Fibroblast of skin of abdomen (primary cell): ENCODE data around the gene GLYR1.
A peak's percentile ranks its signal among the peaks of the same experiment; 100 is the strongest.
"Not testable (repeated sequence)": the region's sequence is repeated elsewhere in the genome, so short reads cannot be mapped to it uniquely, and the experiment has no call there.

Experiments
- DNase-seq: peaks from one replicate; pipeline ENCODE4 v3.0.0-alpha.2; 2013

Gene GLYR1

DNA sequence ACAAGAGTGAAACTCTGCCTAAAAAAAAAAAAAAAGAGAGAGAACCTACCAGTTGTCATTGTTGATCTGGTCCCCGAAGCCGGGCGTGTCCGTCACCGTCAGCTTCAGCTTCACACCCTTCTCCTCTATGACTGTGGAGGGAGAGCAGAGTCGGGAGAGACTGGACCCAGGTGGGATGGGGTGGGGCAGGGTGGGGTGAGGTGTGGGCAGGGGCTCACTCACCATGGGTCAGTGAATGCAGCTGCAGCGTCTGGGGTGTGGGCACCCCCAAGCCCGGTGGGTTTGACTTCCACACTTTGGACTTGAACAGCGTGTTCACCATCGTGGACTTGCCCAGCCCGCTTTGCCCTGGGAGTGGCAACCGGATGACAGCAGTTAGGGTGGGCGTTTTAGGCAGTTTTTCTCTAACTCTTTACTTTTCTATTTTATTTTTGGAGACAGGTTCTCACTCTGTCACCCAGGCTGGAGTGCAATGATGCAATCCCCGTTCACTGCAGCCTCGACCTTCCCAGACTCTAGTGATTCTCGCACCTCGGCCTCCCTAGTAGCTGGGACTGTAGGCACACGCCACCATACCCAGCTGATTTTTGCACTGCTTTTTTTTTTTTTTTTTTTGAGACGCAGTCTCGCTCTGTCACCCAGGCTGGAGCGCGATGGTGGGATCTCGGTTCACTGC lies 61.2 kb downstream of the GLYR1 start:
- DNase-seq, result no peak

GRCh38 chr16:4784444-4784987 lies 62.6 kb downstream of the GLYR1 start:
- not testable (repeated sequence) for DNase-seq

DNA sequence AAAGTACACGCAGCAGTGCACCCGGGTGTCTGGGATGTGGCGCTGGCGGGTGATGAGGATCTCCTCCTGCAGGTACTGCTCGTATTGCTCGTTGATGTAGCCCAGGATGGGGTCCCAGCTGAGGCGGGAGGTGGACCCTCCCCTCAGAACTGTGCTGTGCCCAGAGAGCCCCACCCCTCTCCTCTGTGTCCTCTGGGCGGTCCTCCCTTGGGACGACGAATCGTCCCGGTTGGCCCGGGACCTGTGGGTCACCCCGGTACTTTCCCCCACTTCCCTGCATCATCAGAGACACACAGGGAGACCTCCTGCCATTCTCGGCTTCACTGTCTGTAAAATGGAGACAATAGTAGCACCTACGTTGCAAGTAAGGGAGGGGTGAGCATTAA lies 63.1 kb downstream of the GLYR1 start:
- DNase-seq, result no peak

GRCh38 chr16:4783251-4783950 lies 63.7 kb downstream of the GLYR1 start:
- DNase-seq, result no peak

DNA sequence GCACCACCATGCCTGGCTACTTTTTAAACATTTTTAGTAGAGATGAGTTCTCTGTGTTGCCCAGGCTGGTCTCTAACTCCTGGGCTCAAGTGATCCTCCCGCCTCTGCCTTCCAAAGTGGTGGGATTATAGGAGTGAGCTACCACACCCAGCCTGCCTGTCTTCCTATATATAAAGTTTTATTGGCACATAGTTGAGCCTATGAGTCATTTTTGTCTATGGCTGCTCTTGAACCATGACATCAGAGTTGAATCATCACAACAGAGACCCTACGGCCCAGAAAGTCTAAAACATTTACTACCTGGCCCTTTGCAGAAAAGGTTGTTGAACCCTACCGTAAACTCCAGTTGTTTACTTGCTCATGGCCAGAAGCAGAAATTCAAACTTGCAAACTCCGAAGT lies 66.9 kb downstream of the GLYR1 start:
- DNase-seq, result no peak

DNA sequence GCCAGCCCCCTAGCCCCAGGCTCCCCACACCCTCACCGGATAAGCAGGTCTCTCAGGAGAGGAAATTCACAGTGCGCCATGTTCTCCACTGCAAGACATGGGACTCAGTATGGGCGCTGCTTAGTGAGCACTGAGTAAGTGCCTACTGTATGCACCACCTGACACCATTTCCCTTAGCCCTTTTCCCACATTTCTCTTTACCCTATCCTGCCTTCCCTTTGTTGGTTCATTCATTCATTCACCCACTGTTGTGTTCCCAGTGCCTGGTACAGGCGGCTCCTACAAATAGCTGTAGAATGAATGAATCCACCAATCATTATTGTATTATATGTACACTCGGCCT lies 69.1 kb downstream of the GLYR1 start:
- no peak for DNase-seq

- no peak for DNase-seq
Observed at GRCh38 chr16:4777339-4778049, 69.6 kb downstream of the GLYR1 start.

DNA sequence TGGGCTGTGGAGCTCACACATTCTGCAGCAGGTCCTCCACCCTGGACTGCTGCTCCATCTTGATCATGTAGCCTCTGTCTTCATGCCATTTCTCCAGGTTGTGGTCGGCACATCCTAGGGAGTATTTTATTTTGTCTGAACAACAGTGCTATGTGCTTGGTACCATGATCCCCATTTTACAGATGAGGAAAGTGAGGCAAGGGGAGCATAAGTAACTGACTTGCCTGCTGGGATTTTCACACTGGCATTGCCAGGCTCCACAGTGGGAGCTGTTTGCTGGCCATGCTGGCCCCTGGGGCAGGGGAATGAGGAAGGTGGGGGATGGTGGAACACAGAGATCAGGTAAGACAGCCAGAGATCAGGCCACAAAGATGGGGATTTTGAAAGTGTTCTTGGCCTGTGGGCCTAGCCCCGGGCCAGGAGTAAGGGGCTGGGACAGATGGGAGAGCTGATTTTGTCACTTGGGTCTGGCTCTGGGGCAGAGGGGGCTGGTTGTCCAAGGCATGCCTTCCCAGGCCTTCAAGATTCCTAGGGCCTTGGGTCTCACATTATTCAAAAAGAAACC lies 70.9 kb downstream of the GLYR1 start:
- DNase-seq, result no peak

GRCh38 chr16:4775005-4775404 lies 72.1 kb downstream of the GLYR1 start:
- no peak for DNase-seq

DNA sequence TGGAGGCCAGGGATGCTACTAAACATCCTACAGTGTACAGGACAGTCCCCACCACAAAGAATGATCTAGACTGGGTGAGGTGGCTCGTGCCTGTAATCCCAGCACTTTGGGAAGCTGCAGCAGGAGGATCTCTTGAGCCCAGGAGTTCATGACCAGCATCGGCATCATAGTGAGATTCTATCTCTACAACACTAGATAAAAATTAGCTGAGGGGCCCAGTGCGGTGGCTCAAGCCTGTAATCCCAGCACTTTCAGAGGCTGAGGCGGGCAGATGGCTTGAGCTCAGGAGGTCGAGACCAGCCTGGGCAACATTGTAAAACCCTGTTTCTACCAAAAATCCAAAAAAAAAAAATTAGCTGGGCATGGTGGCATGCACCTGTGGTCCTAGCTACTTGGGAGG lies 74.7 kb downstream of the GLYR1 start:
- DNase-seq, result no peak

DNA sequence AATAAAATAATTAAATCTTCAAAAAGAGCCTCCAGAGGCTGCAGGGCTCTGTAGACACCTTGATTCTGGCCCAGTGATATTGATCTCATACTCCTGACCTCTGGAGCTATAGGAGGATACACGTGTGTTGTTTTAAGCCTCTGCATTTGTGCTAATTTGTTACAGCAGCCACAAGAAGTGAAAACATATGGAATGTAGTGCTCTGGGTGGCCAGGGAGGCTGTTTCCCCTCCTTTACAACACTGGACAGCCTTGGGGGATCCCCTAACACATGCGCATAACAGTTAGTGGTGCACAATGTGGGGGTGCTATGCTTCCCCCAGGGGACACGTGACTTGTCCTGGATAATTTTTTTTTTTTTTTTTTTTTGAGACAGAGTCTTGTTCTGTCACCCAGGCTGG lies 75.4 kb downstream of the GLYR1 start:
- no peak for DNase-seq

DNA sequence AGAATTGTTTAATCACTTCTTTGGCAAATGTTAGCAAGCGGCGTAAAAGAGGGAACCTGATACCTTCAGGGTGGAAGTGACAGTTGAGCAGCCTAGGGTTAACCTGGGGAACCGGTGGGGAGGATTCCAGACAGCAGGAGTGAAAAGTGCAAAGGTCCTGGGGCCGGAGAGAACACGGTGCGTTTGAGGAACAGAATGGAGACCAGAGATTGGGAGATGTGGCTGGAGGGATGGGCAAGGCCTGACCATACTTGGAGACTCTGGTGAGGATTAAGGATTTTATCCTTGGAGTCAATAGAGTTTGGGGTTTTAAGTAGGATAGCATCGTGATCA lies 77.8 kb downstream of the GLYR1 start:
- DNase-seq, result no peak

DNA sequence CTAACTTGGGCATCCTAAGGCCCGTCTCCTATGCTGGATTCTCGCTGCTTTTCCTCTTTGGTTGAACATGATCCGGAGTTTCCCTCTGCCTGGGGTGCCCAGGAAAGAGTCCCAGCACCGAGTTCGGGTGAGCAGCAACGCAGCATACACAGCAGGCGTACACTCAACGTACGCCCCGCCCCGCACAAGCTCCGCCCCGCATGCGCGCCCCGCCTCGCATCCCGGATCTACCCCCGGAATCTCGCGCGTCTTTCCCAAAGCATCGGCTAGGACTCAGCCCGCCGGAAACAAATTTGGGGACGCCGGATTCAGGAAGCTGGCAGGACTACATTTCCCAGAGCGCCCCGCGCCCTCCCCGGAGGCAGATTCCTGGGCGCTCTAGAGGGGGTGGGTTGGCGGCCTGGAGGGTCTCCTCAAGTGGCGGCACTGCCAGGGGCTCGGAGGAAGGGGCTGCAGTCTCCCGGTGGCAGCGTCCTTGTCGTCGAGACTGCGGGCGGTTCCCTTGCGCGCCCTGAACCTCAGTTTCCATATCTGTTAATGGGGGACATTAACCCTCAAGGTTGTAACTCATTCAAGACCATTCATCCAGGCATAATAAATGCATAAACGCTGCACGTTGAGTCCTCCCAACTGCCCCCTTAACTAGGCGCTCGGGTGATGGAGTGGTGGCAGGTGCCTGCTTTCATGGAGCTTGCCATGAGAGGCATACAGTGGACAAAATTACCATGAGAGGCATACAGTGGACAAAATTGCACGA lies 78.4 kb downstream of the GLYR1 start:
- peak; percentile 96 for DNase-seq

GRCh38 chr16:4767872-4768548 lies 79.1 kb downstream of the GLYR1 start:
- DNase-seq, result peak; percentile 18

GRCh38 chr16:4766875-4767628 lies 80.0 kb downstream of the GLYR1 start, which contains the start of gene ZNF500:
Gene ZNF500, minus strand, starts transcription at chr16:4767162. Its CDS starts 1,184 bp downstream, at chr16:4765978.
- DNase-seq, result peak; percentile 95

DNA sequence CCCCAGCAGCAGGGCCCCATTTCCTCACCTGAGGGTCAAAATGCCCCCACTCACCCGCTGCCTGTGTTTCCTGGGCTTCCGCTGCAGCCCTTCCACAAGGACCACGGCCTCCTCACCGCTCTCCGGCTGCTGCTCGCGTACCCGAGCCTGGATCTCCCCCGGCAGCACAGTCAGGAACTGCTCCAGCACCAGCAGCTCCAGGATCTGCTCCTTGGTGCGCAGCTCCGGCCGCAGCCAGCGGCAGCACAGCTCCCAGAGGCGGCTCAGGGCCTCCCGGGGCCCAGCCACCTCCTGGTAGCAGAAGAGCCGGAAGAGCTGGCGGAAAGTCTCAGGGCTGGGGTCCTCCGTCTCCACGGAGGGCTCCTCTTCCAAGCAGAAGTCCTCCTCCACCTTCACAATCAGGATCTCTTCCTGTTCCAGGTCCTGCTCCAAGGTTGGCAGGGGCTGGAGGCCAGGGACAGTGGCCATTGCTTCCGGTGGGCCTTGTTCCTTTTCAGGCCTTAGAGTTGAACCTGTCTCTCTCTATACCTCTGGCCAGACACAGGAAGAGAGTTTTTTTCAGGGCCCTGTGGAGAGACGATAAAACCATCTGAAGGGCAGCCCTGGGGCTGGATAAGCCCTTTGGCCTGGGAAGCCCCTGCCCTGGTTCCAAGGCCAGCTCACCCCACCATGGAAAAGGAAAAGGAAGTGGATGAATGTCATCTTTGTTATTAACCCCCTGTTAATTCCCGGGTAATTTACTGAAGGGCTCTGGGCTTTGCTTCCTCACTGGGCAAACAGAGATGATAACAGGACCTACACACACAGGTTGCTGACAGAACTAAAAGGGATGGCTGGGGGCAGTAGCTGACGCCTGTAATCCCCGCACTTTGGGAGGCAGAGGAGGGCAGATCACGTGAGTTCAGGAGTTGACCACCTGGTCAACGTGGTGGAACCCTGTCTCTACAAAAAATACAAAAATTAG lies 81.3 kb downstream of the GLYR1 start:
- DNase-seq, result no peak

DNA sequence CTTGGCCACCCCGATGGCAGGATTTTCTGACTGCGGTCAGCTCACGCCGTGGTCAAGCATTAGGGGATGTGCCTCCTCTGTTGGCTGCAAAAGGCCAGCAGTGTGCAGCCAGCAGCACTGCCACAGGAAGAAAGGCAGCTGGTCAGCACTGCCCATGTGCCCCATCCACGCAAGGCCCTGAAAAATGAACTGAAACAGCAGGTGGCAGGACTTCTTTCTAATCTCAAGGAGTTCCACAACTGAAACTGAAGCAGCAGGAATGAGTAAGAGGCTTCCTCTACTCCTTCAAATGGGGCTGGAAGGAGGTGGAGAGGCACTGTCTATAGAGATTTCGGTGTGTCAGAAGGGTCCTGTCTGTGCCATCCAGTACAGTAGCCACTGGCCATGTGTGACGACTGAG lies 83.3 kb downstream of the GLYR1 start:
- no peak for DNase-seq

DNA sequence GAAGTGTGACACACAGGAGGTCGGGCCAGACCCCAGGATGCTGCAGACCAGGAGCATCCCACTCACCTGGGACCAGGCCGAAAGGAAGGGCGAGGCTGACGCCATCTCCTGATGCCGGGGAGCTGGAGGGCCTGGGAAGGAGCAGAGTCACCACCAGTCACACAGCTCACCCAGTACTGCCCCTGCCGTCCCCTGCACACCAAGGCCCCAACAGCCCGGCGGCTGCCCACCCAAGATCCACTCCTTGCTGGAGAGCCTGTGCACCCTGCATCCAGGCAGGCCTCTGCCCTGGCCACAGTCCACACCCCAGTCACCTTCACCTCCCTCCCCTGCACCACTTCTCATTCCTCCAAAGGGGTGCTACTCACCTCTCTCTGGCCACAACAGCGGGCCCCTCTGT lies 84.9 kb downstream of the GLYR1 start:
- DNase-seq, result no peak

DNA sequence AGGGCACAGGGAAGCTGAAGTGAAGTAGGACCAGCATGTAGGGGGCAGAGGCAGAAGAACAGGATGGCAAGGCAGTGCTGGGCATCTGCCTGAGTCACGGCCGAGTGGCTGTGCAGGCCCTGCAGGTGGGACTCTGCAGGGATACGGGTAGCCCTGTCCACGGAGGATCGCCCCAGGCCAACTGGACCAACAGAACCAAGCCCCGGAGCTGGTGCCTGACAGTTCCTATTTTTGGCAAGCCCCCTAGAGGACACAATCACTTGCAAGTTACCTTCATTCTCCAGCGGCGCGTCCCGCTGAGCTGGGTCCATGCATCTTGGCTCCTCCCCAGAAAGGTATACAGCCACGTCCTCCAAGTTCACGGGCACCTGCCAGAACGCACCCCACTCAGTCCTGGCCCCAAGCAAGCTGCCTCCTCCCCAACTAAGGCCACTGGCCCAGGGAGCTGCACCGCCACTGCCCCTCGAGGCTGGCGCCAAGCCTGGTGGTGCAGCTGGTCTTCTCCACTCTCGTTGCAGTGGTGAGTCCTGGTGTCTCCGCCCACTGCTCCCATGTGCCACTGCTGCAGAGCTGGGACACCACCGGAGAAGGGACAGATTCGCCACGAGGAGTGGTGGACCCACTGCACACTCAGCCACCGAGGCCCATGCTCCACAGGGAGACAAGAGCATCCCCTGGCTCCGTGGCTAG lies 86.7 kb downstream of the GLYR1 start:
- no peak for DNase-seq
